GM19324 (cell line): ENCODE measurements around the gene FYB2.
"Not testable (repeated sequence)": the region's sequence is repeated elsewhere in the genome, so short reads cannot be mapped to it uniquely, and the experiment has no call there.

Experiments used
- ATAC-seq: cut with Tn5 transposase; IDR thresholded peaks from one replicate; pipeline ENCODE4 v1.9.1; 2021; ENCODE audit warnings: mild to moderate bottlenecking, moderate library complexity; ENCODE audit not compliant: unreplicated experiment, low FRiP score

Gene FYB2

DNA sequence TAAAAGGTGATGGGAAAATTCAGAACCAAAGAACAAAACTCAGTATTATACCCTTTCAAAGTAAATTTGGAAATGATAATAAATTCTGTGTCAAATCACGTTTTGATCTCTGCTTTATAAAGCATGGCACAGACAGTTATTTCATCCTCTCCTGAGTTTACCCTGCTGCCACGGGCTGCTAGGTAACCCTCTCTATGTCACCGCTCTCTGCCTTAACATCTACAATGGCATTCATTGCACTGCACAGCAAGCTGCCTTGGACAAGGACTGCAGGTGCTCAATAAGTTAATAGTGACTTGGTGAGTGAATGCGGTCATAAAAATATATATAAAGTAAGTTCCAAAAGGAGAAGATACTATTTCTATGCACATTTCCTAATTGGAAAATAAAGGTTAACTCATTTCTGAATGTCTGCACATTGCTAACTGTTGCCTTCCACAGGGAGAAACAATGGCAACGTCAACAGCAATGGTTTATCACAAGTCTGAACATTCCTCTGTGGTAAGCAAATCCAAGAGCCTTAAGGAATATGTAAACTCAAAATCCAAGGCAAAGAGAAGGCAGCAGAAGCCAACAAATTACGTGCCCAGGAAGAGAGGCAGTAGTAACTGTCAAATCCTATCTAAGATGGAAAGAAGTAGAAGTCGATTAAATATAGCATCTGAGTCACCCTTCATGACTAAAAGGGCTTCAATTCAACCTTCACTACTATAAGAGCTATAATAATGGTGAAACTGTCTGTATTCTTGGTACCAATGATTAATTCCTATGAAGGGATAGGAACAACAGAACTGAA, 19.4 kb downstream of the FYB2 start:
- no peak for ATAC-seq

DNA sequence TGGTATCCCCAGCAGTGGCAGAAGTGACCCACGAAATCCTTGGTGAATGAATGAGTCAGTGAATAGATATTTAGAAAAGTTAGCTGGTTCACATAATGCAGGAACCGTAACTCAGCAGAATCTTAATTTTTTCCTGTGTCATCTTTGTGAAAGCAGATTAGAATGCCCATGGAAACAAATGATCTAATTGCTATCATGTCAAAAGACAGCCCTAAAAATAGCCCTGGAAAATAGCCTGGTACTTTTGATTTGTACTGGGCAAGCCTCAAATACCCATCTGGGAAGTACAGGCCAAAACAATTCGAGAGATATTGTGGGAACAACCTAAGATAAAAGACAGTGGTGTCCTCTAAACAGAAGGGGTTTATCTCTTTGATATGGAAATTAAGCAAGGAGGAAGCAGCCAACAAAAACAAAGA, 21.1 kb downstream of the FYB2 start:
- ATAC-seq: no peak

DNA sequence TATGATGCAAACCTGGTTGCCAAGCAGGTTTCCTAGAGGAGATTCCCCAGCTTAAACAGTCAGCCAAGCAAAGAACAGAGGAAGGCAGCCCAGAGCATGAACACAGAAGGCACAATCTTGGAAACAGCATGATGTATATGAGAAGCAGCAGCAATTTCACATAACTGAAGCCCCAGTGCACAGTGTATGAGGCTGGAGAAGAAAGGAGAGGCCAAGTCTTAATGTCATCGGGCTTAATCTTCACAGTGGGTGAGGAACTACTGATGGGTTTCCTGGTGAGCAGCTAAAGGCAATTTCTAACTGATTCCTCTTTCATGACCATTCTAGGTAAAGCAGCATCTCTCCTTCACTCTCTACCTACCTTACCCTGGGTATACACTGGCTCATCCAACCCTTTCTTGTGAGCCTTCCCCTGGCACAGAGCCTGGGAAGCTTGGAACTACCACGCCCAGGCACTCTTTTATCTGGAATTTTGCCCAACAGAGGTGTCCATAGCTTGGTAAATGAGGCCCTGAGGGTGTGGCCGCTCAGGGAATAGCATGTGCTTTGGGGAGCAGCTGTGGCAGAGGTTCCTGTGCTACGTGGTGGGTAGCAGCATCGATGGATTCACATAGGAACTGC, 22.0 kb downstream of the FYB2 start:
- ATAC-seq: no peak

DNA sequence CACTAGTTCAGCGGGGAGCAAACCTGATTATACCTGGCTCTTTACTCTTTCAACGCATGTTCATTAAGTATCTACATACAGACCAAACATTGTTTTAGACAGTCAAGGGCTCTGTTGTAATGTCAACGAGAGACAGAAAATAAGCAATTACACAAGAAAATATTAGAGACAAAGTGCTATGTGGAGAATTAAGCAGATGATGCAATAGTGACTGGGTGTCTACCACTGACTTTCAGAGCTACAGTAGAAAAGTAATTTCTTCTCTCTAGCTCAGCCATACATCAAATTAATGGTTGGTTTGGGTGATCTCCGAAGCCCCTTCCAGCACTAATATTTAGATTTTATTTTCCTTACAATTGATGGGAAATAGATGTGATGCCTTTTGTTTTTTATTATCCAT, 23.3 kb downstream of the FYB2 start:
- ATAC-seq: no peak

DNA sequence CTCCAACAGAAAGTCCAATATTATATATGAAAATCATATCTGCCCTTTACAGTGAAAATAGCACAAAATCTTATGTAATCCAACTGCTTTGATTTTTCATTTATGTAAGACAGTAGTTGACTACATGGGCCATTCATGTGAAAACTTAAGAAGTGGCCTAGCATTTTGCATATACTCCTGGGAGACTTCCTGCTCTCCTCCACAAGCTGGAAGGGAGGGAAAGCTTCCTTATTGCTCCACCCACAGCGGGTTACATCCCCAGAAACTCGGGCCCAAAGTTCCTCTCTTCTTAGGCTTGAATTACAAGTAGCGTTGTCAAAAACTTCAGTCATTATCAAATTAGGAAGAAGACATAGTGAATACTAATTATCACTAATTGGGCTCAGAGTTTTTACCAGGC, 29.2 kb downstream of the FYB2 start:
- no peak for ATAC-seq

DNA sequence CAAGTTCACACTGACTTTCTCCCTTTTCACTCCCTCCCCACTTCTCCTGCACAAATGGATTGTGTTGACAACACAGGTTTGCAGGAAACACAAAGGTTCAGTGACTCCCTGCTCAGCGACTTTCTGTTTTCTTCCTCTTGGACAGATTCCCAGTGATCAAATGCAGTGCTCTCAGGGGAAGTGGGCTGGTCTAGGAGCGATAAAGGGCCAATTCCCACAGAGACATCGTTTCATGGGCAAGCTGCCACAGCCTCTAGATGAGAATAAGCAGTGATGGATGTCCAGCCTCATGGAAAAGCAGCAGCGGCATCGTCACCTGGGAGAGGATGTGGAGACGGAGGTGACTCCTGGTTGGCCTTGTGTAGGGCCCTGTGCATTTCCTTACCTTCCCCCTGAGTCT, 30.6 kb downstream of the FYB2 start:
- no peak for ATAC-seq

DNA sequence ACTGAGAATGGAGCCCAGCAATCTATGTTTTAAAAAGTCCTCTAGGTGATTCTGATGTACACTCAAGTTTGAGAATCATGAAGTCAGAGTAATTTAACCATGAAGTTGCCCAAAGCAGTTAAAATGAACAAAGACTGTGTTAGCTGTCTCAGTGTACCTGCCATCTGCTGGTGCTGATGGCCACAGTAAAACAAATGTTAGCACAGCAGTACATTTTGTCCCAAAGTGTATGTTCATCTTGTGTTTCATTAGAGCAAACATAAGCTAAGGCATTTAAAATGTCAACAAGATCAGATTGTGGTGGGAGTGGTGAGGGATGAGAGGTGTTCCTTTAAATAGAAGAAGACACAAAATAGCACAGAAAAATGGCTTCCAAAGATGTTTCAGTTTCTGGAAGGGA, 31.1 kb downstream of the FYB2 start:
- no peak for ATAC-seq

DNA sequence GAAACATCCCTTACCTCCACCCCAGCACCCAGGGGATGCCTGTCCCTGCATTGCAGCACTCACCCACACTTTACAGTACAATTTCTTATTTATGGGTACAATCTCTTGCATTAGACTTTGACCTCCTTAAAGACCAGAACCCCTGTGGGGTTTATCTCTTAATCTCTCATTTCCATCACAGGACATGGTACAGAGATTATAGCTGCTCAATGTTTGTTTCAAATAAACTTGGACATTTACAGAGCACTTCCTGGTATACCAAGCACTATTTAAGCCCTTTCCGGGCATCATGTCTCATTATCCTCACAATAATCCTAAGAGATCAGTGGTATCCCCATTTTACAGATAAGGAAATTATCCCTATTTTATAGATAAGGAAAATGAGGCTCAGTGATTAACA, 31.9 kb downstream of the FYB2 start:
- ATAC-seq: no peak

DNA sequence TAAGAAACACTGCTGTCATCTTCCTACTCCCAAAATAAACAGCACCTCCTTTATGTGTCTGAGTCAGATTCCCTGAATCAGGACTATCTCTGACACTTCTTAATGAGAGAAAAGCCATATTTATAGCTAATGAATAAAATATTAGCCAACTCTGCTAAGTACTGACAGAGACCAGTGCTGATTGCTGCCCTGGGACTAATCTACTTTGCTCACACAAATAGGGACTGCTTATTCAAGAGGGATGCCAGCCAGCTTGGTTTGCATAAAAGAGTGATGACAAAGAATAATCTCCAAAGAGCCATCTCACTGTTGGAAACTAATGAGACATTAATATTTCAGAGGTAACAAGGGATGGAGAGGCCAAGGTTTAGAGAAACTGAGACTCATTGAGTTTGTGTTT, 36.4 kb downstream of the FYB2 start:
- no peak for ATAC-seq

DNA sequence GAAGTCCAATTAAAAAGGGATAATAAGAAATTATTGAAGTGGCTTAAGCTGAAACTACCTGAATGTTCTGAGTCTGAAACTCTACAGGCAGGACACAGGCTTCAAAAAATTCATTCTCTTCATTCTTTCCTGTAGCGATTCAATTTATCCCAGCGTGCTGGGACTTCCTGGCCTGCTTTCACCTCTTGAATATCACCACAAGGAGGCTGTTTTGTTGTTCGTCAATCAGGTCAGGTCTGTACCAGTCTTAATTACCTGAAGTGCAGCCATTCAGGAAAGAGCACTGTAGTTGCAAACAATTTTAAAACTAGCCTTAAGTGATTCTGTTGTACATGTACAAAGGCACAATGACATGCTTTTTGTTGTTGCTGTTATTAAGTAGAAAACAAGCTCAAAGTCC, 38.4 kb downstream of the FYB2 start:
- ATAC-seq: no peak

DNA sequence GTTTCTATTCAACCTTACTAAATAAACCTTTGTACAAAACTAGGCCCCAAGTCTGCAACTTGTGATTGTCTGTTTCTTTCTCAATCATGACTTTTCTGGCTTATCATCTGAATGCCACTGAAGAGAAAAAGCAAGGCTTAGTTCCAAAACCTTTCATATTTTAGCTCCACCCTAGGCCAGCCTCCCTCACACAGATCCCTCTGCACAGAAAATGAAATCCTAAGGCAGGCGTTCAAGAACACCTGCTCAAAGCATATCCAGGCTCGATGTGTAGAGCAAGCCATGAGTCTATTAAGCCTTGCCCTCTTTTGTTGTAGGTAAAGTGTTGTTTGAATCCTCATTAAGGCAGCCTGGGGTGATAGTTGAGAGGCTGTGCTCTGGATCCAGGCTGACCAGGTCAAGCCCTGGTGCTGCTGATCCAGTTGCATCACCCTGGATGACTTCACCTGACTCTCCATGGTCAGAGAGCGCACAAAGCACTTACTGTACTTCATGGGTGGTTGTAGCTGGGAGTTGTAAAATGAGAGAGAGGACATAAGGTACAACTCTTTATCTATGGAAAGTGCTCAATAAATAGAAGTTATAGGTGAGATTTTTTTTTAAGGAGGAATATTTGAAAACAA, 39.0 kb downstream of the FYB2 start:
- ATAC-seq: no peak

DNA sequence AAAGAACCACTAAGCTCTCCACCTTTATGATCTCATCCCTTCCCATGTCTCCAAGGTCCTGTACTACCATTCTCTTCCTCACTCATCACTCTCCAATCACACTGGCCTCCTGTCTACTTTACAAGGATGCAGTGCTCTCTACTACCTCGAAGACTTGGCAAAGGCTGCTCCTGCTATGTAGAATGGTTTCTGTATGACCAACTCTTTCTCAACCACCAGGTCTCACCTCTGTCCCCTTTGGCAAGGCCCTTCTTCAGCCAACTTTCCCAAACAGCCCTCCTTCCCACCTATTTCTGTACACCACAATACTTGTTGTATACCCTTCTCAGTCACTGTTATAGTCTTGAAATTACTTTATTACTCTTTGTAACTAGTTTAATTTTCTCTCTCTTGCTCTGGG, 41.2 kb downstream of the FYB2 start:
- ATAC-seq: no peak

DNA sequence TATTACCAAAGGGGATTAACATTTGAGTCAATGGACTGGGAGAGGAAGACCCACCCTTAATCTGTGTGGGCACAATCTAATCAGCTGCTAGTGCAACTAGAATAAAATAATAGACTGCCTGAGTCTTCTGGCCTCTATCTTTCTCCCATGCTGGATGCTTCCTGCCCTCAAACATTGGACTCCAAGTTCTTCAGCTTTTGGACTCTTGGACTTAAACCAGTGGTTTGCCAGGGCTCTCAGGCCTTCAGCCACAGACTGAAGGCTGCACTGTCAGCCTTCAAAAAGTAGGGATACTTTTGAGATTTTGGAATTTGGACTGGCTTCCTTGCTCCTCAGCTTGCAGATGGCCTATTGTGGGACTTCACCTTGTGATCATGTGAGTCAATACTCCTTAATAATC, 44.5 kb downstream of the FYB2 start:
- ATAC-seq: not testable (repeated sequence)

DNA sequence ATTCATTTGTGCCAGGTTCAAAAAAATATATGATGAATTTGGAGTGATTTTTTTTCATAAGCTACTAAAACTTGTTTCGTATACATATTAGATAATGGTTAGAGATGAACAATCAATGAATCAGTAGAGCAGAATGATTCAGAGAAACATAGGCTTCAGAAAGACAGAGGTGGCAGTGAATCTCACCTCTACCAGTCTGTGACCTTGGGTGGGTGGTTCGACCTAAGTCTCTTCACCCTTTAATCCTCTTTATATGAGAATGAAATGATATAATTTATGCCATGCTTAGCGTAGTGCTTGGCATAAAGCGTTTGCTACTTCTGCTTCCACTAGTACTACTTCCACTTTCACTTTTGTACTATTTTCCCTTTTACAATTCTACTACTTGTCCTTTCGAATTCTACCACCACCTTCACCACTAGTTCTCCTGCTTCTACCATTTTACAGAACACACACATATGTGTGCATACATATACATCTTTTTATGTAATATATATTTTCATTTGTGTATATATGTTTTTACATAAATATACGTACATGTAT, 45.1 kb downstream of the FYB2 start:
- ATAC-seq: no peak

DNA sequence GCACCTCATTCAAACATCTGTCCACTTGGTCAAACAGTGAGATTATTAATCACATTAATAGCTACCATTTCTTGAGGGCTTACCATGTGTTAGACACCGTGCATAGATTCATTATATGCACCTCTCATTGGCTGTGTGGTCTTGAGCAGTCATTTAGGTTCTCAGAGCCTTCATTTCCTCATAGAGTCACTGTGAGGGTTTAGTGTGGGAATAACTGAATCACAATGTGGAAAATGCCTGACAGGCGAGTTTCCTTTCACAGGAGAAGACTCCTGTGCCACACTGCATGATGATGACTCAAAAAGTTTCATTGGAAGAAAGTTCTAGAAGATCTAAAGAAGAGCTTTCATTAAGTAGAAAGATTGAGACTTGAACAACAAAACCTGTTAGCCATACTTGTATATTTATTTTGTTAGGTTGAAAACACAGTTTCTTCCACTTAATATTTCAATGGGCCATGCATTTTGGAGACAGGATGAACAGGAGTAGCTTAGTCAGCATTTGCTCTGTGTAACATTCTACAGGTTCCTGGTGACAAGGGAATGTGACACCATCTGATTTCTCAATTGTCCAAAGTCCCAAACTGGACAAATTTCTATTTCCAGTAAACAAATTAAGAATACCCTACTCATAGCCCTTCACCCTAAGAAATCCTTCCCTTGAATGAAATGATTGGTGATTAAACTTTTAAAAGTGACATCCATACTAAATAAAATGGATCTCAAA, 45.7 kb downstream of the FYB2 start:
- ATAC-seq: no peak

DNA sequence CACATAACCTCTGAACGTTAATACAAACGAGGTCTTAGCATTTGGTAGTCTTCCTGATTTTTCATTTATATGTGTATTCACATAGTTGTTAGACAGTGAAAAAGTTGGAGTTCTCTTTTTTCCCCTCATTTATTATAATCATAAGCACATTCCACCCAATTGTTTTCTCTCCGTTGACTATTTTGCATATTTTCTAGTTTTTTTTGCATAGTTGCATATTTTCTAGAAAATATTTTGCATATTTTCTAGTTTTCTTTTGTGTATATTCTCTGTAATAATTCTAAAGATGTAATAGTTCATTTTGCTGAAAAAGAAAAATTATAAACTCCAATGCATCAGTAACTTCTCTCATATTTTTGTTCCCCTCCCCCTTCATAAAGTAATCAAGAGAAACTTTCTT, 47.5 kb downstream of the FYB2 start:
- no peak for ATAC-seq

DNA sequence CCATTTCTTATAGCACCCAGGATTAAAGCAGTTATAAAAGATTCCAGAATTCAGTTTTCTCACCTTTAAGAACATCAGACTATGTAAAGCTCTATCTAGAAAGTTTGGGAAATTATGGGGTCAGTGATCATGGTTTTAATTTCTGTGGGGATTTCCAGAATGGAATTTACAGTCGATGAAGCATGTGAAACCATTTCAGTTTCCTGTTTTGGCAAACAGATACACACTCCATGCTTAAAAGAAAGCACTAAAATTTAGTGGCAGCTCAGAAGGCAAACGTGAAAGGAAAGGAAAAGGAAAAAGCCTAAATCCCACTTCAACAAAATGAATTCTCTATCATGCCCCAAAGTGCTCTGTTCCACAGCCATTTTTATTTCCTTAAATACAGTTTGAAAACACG, 60.4 kb downstream of the FYB2 start:
- no peak for ATAC-seq

DNA sequence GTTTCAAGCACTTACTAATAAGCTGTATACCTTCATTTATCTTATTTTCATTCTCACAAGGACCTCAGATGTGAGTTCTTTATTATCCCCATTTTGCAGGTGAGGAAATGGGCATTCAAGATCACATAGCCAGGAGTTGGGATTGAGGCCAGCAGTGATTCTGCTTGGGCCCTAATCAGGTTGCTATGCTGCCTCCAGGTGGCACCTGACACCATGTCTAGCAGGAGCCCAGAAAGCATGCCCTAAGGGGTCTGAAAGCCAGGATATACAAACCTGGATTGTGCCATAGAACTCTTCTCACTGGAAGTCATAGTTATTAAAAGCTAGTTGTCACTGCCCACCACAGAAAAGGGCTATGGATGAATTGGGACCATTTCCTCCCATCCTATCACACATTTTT, 61.1 kb downstream of the FYB2 start:
- no peak for ATAC-seq

DNA sequence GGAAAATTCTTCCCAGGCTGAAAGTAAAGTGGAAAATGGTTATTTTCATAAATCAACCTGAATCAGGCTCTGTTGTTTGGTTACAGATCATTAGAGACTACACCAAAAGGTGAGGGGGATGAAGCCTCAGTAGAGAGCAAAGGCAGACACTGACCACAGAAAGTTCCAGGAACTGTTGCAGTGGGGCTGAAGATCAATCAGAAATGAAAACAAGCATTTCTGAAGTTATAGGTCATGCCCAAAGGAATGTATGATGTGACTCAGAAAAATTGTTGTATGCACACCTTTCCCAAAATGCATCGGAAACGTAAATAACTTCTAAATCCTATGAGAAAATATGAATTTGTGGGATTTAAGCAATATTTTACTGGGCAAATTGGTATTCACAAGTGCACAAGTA, 63.3 kb downstream of the FYB2 start:
- no peak for ATAC-seq

DNA sequence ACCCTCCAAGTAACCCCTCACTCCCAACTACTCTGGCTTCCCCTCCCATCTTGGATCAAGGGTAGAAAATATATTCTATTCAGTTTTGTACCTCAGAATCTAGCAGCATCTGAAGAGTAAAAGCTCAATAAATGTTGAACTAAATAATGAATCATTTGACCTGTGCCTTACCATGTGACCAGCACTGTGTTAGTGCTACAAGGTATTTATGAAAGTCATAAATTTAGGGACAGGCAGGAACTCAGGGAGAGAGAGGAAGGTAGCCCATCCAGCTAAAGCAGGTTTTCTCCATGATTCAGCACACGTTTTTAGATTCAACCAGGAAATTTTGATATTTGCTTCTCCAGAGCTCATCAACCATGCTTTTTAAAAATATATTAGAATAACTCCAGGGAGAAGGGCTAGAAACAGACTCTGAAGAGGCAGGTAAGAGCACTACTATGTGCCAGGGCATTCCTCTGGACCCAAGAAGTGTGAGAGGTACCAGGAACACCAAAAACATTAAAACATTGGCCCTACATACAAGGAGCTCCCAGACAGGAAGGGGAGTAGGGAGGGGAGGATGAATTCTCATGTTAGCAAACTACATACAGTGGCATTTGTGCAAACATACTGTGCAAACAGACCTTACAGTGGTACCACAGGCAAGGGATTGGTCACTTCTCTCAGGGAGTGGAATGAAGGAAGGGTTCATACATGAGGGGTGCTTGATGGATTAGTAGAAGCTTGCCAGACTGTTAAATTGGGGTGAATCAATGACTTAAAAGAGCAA, 64.3 kb downstream of the FYB2 start:
- no peak for ATAC-seq
